GM18867 (cell line): ENCODE results near the gene PACSIN1.

ENCODE experiments used
- ATAC-seq: cut with Tn5 transposase; IDR thresholded peaks from one replicate; pipeline ENCODE4 v1.9.1; 2021; ENCODE audit warnings: mild to moderate bottlenecking, moderate library complexity; ENCODE audit not compliant: unreplicated experiment

PACSIN1 gene, protein sequence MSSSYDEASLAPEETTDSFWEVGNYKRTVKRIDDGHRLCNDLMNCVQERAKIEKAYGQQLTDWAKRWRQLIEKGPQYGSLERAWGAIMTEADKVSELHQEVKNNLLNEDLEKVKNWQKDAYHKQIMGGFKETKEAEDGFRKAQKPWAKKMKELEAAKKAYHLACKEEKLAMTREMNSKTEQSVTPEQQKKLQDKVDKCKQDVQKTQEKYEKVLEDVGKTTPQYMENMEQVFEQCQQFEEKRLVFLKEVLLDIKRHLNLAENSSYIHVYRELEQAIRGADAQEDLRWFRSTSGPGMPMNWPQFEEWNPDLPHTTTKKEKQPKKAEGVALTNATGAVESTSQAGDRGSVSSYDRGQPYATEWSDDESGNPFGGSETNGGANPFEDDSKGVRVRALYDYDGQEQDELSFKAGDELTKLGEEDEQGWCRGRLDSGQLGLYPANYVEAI

DNA sequence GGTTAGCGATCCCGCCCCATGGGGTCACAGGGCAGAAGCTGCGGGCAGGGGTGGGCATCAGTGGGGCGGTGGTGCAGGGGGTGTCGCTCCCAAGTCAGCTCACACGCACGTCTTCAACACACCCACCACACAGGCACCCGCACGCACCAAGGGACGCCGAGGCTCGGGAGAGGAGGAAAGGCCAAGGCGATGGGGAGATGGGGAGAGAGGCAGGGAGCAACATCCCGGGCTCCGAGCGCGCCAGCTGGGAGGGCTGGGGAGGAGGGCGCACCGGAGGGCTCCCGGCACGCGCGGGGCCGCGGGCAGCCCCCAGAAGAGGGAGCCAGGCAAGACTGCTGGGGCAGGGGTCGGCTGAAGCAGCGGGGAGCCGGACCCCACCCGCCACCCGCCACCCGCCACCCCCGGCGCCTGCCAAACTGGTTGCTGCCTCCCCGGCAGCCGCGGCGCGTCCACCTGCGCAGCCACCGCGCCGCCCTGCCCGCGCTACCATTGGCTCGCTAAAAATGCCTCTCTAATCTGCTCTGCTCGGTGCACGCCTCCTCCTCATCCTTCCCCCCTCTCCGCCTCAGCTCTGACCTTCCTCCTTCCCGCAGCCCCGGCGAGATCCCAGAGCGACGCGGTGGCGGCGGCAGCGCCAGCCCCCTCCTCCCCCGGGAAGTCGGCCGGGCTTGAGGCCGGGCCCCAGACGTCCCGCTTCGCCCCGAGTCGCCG lies at the start of gene PACSIN1:
PACSIN1 (plus strand) TSS at position 546 of the 711 bp plus-strand sequence. CDS start 60,230 bp downstream, outside the sequence.
- ATAC-seq = no peak

DNA sequence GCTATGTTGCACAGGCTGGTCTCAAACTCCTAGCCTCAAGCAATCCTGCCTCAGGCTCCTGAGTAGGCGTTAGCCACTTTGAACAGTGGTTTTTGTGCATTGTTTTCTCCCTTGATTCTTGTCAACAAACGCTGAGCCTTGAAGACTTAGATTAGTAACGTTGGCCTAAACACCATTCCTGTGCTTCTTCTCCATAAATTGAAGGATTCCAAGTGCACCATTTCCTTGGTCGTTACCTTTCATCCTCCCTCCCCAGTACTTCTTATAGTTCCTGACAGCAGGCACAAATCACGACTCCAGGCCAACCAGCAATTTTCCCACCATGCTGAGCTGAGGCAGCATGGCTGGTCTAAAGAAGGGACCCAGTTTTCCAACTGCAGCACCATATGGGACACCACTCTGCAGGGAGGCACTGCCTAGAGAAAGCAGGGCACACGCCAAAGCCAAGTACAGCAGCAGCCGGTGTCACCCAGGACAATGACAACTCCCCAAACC lies 49.0 kb upstream of the PACSIN1 start:
- ATAC-seq = no peak

DNA sequence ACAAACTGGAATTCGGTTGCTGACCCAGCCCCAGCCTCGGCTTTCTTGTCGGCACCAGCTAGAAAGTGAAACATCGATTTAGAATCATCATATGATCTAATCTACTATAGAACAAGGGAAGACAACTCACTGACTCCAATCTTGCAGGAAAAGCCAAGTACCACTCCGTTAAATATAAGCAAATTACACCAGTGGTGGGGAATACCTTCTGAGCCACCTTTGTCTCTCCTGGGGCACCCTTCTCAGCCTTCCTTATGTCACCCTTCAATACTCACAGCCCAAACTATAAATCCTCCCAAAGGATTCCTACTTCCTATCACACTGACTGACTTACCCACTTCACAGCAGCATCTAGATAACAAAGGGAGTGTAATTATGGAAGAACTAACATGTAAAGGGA lies 47.5 kb upstream of the PACSIN1 start:
- ATAC-seq = no peak

DNA sequence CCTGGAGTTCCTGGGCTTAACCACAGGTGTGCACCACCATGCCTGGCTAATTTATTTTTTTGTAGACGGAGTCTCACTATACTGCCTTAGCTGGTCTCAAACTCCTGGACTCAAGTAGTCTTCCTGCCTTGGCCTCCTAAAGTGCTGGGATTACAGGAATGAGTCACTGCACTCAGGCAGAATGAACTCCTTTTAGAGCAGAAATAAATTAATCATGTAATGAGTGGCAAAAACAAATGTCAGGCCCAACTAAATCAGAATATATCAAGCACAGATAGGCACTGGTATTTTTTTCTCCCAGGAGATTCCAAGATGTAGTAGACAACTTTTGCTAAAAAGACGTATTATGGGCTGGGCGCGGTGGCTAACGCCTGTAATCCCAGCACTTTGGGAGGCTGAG lies 42.6 kb upstream of the PACSIN1 start:
- ATAC-seq = no peak

DNA sequence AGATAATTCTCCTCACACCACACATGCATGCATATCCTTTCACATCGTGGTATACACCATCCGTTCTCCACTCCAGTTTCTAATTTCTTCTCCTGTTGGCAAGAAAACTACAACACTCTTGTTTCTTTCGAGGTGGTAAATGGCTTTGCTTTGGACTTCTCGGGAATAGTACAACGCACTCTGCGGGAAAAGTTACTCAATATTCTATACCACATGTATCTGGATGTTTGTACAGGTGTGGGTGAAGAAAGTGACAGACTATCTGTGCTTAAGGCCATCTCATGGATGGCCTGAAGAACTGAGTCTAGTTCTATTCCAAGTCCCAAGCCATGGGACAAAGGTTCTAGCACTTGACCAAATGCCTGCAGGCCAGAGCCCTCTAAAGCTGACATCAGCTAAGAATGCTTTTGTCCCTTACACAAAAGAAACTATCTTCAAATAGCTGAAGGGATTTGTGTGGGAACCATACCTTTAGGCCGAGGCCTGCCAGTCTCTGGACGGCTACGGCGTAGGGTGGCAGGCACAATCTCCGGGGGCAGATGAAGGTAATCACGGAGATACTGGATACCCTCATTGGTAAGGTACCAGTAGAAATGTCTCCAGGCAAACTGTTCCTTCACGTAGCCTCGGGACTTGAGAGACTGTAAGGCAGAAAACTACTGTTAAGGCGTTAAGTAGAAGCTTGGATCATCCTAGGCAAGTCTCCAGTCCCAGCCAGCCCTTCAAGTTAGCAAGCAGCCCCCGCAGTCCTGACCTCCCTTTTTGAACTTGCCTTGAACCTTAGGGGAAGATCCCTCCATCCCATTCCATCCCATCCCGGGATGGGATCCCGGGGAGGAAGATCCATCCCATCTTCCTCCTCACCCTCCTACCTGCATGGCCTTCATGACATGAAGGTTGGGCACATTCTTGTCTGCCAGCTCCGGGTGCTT lies 41.4 kb upstream of the PACSIN1 start:
- ATAC-seq = no peak

DNA sequence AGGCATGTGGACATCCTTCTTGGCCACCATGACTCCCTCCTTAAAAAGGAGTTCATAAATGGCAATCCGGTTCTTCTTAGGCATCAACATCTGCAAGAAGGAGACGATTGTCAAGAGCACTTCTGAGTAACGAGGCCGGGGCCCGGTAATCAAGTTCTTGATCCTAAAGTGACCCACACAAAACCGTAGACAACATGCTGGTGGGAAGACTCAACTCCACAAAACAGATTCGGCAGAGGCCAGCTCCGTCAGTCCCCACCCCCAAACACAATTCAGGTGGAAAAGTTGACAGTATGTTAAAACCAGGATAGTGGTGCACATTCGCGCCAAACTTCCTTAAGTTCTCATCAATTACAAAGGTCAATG lies 40.8 kb upstream of the PACSIN1 start:
- peak; percentile 5 for ATAC-seq

DNA sequence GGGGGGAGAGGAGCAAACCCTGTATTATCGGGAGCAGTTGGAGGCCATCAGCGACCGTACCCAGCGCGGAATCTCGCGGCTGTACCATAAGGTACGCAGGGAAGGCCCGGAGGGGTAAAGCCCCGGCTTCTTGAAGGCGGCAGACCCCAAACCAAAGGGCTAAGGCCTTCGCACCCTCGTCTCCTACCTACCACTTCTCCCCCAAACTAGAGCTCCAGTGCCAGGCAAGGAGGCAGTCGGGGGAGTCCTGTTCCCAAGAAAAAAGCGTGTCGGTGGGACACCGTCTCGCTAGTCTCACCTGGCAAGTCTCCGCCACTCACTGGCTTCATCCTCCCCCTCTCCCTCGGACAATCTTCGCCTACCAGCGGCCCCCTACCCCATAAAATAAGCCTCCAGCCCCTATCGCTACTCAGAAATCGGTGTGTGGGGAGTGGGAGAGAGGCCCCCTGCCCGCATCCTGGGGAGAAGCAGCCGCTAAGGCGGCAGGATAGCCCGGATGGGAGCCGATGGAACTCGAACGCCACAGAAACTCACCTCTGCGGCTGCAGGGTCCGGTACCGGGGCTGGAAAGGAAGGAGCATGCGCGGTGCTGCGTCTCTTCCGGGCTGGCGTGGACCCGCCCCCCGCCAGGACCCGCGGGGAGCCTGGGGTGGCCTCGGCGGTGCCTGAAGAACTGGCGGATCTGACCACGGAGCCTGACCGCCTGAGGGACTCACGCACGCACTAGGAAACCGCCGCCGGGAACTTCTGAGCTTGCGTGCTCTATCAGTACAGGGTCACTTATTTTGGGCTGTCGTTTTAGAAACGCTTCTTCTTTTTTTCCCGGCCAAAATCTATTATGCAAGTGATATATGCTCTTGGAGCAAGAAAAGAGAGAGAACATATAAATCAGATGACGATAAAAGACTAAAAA lies 40.1 kb upstream of the PACSIN1 start, which contains the start of gene RPS10:
RPS10 (minus strand) TSS at position 572 of the 913 bp plus-strand sequence. CDS start 848 bp downstream, outside the sequence.
- ATAC-seq = peak; percentile 82

DNA sequence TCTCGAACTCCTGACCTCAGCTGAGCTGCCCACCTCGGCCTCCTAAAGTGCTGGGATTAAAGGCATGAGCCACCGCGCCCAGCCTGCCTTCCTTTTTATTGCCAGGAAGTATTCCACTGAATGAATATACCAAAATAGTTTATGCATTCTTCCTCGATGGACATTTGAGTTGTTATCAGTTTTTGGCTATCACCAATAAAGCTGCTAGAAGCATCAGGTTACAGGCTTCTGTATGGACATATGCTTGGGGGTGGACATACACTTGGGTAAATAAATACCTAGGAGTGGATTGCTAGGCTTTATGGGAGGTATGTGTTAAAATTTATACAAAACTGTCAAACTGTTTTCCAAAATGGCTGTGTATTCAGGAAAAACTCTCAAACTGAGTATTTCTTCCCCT lies 30.0 kb upstream of the PACSIN1 start:
- ATAC-seq = no peak

DNA sequence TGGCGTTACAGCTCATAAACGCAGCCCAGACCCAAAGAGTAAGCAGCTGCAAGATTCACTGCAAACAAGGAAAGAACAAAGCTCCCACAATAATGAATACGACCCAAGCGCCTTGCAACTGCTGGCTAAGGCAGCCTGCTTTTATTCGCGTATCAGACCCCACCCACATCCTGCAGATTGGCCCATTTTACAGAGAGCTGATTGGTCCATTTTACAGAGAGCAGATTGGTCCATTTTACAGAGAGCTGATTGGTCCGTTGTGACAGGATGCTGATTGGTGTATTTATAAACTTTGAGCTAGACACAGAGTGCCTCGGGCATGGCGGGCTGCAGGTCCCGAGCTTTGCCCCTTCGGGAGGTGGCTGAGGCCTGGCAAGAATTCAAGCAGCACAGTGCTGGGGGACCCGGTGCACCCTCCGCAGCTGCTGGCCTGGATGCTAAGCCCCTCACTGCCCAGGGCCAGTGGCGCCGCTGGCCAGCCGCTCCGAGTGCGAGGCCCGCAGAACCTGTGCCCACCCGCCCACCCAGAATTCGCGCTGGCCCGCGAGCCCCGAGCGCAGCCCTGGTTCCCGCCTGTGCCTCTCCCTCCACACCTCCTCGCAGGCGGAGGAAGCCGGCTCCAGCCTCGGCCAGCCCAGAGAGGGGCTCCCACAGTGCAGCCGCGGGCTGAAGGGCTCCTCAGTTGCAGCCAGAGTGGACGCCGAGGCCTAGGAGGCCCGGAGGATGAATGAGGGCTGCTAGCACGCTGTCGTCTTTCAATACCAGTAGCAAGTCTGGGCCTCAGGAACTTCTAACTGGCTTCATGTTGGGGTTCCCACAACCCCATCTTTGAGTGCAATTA lies 28.9 kb upstream of the PACSIN1 start:
- no peak for ATAC-seq

DNA sequence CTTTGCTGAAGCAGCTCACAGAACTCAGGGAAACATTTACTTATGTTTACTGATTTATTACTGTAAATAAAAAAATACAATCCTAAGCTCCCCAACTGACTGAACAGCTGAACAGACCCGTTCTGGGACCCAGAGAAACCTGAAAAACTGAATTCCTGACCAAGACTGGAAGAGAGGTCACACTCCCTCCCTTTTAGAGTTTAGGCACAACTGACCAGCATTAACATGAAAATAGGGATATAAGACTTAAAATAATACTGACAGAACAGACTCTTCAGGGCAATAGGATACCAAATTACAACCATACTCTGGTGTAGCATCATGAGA lies 28.3 kb upstream of the PACSIN1 start:
- no peak for ATAC-seq

DNA sequence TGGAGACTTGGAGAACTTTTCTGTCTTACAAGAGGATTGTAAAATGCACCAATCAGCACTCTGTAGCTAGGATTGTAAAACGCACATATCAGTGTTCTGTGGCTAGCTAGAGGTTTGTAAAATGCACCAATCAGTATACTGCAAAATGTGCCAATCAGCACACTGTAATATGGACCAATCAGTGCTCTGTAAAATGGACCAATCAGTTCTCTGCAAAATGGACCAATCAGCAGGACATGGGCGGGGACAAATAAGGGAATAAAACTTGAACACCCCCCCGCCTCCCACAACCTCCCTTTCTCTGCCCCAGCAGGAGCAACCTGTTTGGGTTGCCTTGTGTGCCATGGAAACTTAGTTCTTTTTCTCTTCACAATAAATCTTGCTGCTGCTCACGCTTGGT lies 27.2 kb upstream of the PACSIN1 start:
- no peak for ATAC-seq

DNA sequence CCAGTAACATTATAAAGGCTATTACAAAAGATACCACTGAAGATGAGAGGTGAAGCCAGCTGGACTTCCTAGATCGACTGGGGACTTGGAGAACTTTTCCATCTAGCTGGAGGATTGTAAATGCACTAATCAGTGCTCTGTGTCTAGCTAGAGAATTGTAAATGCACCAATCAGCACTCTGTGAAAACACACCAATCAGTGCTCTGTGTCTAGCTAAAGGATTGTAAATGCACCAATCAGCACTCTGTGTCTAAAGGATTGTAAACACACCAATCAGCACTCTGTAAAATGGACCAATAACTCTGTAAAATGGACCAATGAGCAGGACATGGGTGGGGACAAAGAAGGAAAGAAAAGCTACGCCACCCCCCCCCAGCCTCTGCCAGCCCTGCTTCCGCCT lies 26.4 kb upstream of the PACSIN1 start:
- no peak for ATAC-seq

DNA sequence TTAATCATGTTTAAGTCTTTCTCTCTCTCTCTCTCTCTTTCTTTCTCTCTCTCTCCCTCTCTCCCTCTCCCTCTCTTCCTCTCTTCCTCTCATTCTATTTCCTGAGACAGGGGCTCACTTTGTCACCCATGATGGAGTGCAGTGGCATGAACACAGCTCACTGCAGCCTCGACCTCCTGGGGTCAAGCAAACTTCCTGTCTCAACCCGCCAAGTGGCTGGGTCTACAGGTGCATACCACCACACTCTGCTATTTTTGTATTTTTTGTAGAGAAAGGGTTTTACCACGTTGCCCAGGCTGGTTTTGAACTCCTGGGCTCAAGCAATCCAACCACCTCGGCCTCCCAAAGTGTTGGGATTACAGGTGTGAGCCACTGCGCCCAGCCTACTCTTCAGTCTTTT lies 24.4 kb upstream of the PACSIN1 start:
- ATAC-seq = no peak

DNA sequence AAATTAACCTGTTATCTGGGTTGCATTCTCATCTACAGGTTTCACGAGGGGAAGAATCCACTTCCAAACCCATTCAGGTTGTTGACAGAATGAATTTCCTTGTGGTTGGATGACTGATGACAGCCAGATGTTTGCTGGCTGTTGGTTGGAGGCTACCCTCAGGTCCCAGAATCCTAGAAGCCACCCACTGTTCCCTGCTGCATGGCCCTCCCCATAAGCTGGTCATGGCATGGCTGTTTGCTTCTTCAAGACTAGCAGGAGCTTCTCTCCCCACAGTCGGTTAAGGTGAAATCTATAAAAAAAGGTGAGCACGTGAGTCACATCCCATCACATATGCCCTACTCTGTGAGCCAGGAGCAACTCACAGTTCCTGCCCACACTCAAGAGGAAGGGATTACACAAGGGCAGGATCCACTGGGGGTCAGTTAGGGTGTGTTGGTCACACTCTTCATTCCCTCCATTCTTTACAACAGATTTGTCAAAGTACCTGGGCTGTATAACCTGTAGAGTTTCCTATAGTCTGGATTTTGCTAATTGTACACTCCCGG lies 20.5 kb upstream of the PACSIN1 start:
- ATAC-seq = no peak

DNA sequence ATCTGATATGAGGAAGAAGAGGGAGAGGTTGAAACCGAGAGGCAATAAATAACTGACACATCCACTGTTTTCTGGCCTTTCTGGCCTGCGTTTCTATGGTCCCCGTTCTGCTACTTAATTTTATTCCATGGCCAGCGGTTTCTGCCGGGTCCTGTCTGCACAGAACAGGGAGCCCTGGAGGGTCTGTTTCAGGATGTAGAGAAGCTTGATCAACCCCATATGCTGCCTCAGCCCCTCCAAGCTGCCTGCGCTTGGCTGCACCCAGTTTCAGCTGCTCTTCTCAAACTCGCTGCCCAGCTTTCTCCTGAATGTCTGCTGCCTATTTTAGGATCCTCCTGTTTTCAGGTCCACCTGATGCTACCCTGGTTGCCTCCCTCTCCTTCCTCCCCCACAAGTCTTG lies 18.5 kb upstream of the PACSIN1 start:
- no peak for ATAC-seq

DNA sequence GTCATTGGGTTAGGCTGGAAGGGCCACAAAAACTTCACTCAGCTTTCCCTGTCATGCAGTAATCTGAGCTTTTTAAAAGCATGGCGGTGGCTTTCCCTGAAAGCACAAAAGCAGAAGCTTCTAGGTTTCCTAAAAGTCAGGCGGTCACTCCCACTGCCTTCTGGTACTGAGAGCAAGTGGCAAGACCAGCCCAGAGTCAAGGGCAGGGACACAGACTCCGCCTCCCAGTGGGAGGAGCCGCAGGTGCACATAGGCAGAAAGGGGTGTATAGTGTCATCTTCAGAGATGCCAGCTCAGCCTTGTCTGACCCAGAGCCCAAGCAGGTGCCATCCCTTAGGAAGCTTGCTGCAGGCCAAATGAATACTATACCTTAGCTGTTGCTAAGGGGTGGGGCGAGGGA lies 18.0 kb upstream of the PACSIN1 start:
- ATAC-seq = no peak

DNA sequence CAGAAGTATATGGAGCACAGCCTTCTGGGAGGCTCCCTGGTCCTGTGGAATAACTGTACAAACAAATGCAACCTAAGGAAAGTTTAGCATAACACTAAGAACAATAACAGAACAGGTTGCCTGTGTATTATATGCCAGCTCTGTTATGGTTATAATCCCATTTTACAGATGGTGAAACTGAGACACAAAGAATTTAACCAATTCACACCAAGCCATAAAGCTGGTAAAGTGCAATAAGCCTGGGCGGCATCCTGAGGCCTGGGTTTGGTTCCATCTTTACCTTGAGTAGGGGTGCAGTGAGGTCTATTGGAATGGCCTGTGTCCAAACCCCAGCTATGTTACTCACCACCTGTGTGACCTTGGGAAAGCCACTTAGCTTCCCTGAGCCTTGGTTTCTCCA lies 14.7 kb upstream of the PACSIN1 start:
- ATAC-seq = no peak

DNA sequence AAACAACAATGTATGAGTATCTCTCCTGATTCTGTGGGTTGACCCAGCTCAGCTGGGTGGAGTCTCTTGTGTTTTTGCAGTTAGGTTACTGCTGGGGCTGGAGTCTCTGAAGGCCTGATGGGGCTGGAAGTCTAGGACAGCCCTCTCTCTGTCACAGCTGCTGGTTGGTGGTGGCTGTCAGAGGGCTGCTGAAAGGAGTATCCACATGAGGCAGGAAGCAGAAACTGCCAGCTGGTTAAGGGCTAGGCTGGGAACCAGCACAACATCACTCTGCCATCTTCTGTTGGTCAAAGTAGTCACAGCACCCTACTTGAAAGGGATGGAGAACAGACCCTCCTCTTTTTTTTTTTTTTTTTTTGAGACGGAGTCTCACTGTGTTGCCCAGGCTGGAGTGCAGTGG lies 10.0 kb upstream of the PACSIN1 start:
- ATAC-seq = no peak

DNA sequence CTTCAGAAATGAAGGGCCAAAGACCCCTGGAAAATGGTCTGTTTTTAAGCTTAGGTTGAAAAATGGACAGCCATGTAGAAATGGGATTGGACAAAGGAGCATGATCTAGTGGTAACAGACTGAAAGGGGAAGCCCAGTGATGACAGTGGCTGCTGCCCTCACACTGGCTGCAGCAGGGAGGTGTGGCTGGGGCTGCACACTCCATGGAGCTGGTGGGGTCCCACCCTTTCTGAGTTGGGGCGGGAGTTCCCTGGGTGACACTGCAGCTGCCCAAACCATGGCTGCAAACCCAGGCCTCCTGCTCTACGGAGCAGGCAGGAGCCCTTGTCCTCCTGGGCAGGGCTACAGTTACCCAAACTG lies 8.5 kb upstream of the PACSIN1 start:
- ATAC-seq = no peak
